IPS-11a (cell line): ENCODE data around the gene ARHGEF10L.
"Not testable (repeated sequence)": the region's sequence is repeated elsewhere in the genome, so short reads cannot be mapped to it uniquely, and the experiment has no call there.

Experiments
- H3K4me3 ChIP-seq: one replicate; pipeline ENCODE4 v1.5.1; 2013; ENCODE audit warnings: low read depth, low read length, control low read depth

The ARHGEF10L gene

DNA sequence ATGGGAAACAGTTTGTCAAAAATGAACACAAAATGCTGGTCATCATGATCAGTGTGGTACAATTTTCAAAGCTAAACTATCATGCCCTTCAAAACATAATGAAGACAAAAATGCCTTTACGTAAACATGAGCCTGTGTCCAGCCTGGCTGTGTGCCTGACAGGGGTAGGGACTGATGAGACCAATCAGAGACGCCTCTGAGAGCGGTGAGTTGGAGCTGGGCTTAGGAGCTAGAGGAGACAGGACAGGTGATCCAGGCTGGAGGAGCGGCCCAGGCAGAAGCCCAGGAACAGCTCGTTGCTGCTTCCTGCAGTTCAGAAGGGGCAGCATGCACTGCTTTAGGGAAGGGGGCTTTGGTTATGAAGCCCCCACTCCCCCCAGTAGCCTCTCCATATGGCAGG lies 70.0 kb downstream of the ARHGEF10L start:
- H3K4me3 ChIP-seq: no peak overlapping the region

GRCh38 chr1:17610085-17610484 lies 70.6 kb downstream of the ARHGEF10L start:
- H3K4me3 ChIP-seq: no peak overlapping the region

DNA sequence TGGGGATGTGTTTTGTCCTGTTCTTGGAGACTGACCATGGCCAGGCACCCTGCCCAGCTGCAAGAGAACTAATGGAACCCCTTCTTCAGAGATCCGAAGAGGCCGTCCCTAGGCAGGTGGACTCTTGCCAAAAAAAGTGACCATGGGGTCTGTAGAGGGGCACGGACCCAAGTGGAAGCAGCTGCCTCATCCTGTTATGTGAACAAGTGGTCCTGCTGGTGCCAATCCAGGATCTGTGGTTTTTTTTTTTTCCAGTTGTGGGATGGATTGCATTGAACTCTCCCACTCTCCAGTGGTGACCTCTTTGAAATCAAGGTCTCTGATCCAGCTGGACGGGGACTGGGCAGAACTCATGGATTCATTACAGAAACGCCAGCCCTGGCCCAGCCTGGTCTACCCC lies 71.2 kb downstream of the ARHGEF10L start:
- H3K4me3 ChIP-seq: no peak overlapping the region

DNA sequence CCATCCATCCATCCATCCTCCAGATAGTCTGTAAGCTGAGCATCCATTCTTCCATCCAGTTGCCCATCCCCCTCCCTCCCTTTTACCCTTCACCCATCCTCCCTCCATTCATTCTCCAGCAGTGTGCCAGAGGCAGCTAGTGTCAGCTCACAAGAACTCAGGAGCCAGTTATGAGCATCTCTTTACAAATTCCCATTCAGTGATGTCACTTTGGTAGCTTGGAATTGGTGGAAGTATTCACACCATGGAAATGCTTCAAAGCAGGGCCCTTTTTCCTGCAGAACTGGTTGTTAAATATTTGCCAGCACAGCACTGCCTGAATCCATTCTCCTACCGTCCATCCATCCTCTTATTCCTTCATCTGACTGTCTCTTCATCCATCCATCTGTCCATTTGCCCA lies 72.5 kb downstream of the ARHGEF10L start:
- H3K4me3 ChIP-seq: no peak overlapping the region

DNA sequence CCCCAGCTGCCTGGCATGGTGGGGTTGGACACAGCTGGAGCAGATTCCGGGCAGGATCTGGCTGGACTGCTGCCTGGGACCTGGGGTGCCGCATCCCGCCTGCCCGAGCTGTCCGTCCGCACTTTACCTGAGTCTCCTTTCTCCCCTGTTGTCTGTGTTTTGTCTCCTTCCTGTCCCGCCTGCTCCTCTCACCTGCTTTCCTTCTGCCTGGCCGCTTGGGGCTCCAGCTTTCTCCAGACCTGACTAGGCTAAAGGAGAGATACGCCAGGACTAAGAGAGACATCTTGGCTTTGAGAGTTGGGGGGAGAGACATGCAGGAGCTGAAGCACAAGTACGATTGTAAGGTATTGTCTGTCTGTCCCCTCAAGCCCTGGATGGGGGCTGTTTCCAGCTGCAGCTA lies 73.3 kb downstream of the ARHGEF10L start:
- no peak overlapping the region for H3K4me3 ChIP-seq

DNA sequence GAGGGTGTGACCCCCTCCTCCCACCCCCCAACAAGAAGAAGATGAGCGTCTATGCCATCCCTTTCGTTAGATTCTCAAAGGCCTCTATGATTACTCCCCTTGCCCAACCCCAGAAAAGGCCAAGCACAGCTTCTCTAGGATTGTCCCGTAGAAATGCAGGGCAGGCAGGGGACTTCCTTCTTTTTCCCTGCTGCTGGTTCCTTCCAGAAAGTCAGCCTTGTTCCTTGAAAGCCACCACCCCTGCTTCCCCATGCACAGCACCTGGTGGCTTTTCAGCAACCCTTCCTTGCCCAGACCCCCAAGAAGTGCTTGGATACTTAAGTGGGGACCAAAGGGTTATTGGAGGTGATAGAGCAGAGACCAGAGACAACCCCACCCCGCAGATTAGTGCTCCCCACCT lies 75.1 kb downstream of the ARHGEF10L start:
- H3K4me3 ChIP-seq: no peak overlapping the region

DNA sequence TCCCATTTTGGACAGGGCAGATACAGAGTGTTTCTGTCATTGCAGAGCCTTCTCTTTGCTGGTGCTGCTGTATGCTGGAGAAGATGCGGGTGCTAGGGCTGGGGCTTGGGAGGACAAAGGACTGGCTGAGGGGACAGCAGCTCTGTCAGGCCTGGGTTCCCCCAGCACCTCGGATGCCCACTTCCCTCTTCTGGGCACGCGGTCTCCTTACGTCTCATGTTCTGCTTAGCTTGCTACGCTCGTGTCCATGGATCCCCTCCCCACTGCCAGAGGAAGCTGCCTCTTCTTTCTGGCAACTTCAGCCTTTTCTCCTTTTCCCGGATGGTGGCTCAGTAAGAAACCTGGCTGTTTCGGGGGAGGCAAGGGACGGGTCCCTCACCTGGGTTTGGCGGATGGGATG lies 75.7 kb downstream of the ARHGEF10L start:
- no peak overlapping the region for H3K4me3 ChIP-seq

- H3K4me3 ChIP-seq: no peak overlapping the region
Observed at GRCh38 chr1:17615959-17616358, 76.5 kb downstream of the ARHGEF10L start.

DNA sequence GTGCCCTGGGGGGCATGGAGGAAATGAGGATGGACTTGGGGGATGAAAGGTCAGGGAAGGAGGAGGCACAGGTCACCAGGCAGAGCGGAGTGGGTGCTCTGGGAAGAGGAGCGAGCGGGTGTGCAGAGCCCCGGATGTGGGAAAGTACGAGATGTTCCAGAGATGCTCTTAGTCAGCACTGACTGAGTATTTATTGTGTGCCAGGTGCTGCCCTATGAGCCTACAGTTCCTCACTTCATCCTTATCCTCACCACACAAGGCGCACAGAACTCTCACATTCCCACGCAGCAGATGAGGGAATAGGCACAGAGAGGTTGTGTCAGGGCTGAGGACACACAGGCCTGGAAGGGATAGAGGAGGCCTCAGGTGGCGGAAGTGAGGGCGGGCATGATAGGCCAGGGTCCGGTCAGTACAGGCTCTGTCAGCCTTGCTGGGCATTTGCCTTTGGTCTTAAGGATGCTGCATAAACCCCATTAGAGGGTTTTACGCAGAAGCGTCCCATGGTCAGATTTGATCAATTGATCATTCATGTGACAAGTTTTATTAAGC lies 77.3 kb downstream of the ARHGEF10L start:
- no peak overlapping the region for H3K4me3 ChIP-seq

DNA sequence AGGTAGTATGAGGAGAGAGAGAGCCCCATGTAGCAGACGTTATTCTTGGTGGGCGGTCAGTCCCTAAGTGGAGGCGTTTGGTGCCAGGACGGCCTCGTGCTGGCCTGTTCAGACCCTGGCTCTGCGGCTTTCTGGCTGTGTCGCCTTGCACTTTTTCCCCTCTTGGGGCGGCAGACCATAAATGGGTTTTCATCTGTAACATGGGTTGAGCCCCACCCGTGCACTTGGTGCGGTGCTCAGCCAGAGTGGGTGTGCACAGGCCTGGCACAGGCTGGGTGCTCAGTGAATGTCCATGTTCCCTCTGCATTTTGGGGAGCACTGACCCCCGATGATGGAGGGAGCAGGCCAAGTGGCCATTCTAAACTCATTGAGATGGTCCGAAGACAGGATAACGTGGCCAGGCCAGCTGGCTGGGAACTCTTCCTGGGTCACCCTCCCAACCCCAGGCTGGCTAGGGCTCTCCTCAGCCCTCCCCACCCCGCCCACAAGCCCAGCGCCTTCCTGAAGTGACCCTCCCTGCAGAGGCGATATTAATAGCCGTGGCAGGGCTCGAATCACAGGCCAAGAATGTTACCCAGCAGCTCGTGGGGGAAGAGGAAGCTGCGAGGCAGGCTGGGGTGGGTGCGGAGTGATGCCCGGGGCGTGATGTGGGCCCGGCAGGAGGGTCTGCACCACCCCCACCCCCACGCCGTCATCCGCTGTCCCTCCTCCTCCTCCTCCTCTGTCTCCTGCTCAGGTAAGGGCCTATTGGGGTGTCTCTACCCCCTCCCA lies 78.5 kb downstream of the ARHGEF10L start:
- H3K4me3 ChIP-seq: no peak overlapping the region

- H3K4me3 ChIP-seq: no peak overlapping the region
Observed at GRCh38 chr1:17618558-17619247, 79.2 kb downstream of the ARHGEF10L start.

DNA sequence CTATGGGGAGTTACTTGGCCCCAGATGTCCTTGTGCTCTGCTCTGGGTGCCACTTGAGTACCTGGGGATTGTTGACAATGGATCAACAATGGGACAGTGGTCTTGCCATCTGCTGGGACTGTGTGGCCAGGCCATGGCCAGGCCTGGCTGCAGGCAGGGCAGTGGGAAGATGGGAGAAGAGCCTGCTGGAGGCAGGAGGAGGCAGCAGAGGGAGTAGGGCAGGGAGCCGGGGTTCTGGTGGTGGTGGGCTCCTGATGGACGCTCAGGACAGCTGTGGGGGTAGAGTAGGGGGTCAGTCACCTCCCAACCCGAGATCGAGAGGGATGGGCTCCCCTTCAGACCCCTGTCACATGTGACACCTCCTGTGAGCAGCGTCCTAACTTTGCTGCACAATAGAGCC lies 81.0 kb downstream of the ARHGEF10L start:
- H3K4me3 ChIP-seq: no peak overlapping the region

- no peak overlapping the region for H3K4me3 ChIP-seq
Observed at GRCh38 chr1:17621691-17622090, 82.2 kb downstream of the ARHGEF10L start.

DNA sequence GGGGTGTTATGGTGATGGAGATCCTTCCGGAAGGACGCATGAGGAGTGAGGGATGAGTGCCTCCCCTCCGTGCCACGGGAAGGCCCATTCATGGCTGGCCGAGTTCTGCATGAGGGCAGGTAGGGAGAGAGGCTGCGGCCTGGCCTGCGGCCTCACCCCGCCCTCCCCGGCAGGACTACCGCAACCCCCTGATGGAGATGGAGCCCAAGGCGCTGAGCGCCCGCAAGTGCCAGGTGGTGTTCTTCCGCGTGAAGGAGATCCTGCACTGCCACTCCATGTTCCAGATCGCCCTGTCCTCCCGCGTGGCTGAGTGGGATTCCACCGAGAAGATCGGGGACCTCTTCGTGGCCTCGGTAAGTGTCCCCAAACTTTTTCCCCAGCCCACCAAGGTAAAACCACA lies 83.3 kb downstream of the ARHGEF10L start:
- no peak overlapping the region for H3K4me3 ChIP-seq

DNA sequence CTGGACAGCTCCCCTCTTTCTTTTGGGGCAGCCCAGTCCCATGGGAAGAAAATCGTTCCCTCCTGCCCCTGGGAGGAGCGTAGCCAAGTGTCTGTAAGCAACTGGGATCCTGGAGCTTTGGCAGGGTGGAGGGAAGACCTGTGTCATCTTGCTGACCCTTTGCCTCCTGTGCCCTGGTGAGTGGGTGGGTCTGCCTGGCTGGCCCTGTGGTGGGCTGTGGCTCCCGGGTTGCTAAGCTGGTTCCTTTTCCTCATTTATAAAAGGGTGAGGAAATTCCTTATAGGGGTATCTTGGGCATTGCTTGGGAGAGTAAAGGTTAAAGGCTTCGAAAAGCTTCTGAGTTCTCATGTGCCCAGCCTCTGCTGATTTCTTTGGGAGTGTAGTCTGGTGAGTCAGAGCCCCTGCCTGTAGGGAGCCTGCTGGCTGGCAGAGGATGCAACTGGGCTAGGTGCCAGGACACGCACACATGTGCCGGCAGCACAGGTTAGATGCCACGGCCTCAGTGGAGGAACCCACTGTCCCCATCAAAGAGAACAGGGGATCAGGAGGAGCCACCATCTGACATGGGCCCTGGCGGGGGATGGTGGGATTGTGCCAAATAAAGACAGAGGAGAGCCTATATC lies 85.2 kb downstream of the ARHGEF10L start:
- no peak overlapping the region for H3K4me3 ChIP-seq

DNA sequence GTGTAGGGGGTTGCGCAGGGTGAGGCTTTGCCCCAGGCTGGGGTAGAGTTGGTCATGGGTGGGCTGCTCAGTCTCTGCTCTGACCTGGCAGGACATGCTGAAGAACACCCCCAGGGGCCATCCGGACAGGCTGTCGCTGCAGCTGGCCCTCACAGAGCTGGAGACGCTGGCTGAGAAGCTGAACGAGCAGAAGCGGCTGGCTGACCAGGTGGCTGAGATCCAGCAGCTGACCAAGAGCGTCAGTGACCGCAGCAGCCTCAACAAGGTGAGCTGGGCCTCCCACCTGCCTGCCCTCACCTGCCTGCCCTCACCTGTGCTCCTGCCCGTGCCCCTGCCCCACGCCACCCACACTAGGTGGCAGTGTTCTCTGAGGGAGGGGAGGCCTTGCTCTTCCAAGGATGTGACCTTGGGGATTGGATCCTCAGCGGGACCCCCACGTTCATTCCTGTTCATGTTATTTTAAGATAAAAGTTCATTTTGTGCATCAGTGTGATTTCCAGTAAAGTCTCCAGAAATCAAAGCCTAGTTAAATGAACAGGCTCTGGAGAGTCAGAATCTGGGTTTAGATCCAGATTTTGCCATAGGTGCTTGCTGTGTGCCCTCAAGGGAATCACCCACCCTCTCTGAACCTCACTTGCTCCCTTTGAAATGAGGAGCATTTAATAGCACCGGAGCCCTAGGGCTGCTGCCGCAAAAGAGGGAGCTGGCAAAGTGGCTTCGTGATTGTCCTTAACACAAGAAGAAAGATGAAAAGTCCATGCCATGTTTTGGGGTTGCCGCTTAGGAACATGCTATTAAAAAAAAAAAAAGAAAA lies 87.9 kb downstream of the ARHGEF10L start:
- no peak overlapping the region for H3K4me3 ChIP-seq

GRCh38 chr1:17629046-17629445 lies 89.5 kb downstream of the ARHGEF10L start:
- not testable (repeated sequence) for H3K4me3 ChIP-seq

GRCh38 chr1:17629460-17629859 lies 90.0 kb downstream of the ARHGEF10L start:
- H3K4me3 ChIP-seq: no peak overlapping the region

GRCh38 chr1:17630048-17630830 lies 90.7 kb downstream of the ARHGEF10L start:
- no peak overlapping the region for H3K4me3 ChIP-seq

- no peak overlapping the region for H3K4me3 ChIP-seq
Observed at GRCh38 chr1:17630986-17631385, 91.5 kb downstream of the ARHGEF10L start.
